ENCODE results near the gene MOB4. TPM values are rescaled to one million over a fixed set of nuclear protein-coding genes. Genes with fewer than 3 reads are reported as not detected.

Gene MOB4
- polyA plus RNA-seq, 3 donors, result 14.8 to 32.4 (median 30.4) TPM

GRCh38 chr2:197600306-197600705, 84.4 kb downstream of the MOB4 start:
- Histone ChIP-seq H3K27me3 (ENCODE audit: control insufficient read depth in 2 of 2, insufficient read depth in 2 of 2, low read length in 2 of 2) (no peaks in the 10 kb centered on the region), H3K36me3 (replicated peaks in 1 of 2; ENCODE audit: control insufficient read depth in 1 of 2, insufficient read depth in 2 of 2, low read length in 2 of 2) (no peaks in the 10 kb centered on the region), H3K4me1 (ENCODE audit: control insufficient read depth in 1 of 2, insufficient read depth in 2 of 2, low read length in 2 of 2) (peaks cover 0 to 5% of the 10 kb centered on the region in 2 donors), H3K27ac (ENCODE audit: low read depth in 1 of 2, low read length in 2 of 2) (no peak overlapping the region), H2AFZ (ENCODE audit: insufficient read depth, low read depth, low read length, poor library complexity, severe bottlenecking) (no peak overlapping the region), H3K79me2 (ENCODE audit: insufficient read depth, low read length) (no peaks in the 10 kb centered on the region), H3K4me2 (replicated peaks; ENCODE audit: extremely low read depth, low read length, poor library complexity, severe bottlenecking) (no peak overlapping the region), H3K9ac (ENCODE audit: insufficient read depth, low read length, poor library complexity, severe bottlenecking) (no peak overlapping the region), H3K9me3 (replicated peaks in 1 of 2; ENCODE audit: control insufficient read depth in 1 of 2, insufficient read depth in 1 of 2, low read length in 2 of 2) (no peaks in the 10 kb centered on the region), H3K4me3 (replicated peaks in 1 of 3; ENCODE audit: low read depth in 2 of 3, low read length in 3 of 3) (no peak overlapping the region), H4K20me1 (ENCODE audit: insufficient read depth, low read length) (no peaks in the 10 kb centered on the region)
- WGBS (ENCODE audit: insufficient coverage), result 100% methylated on average over 5 of the region's 5 CpGs
- Mint-ChIP-seq H3K4me3 (no peak overlapping the region), H3K4me1 (peaks cover 6% of the 10 kb centered on the region), H3K36me3 (no peaks in the 10 kb centered on the region), H3K27me3 (ENCODE audit: low read depth in 3 of 3) (peaks cover 0 to 10% (median 2%) of the 10 kb centered on the region in 3 donors), H3K27ac (no peak overlapping the region), H3K9me3 (peaks cover 0 to 2% (median 0%) of the 10 kb centered on the region in 7 donors)
- no peak for DNase-seq
- intact Hi-C loops (cut with micrococcal nuclease), result no loop called here
- no peak for TF ChIP-seq CTCF (IDR thresholded peaks at IDR 0.05)

- Histone ChIP-seq H2AFZ (ENCODE audit: insufficient read depth, low read depth, low read length, poor library complexity, severe bottlenecking) (no peak overlapping the region), H3K9me3 (replicated peaks in 1 of 2; ENCODE audit: control insufficient read depth in 1 of 2, insufficient read depth in 1 of 2, low read length in 2 of 2) (no peaks in the 10 kb centered on the region), H3K27me3 (ENCODE audit: control insufficient read depth in 2 of 2, insufficient read depth in 2 of 2, low read length in 2 of 2) (no peaks in the 10 kb centered on the region), H3K79me2 (ENCODE audit: insufficient read depth, low read length) (no peaks in the 10 kb centered on the region), H3K9ac (ENCODE audit: insufficient read depth, low read length, poor library complexity, severe bottlenecking) (no peak overlapping the region), H3K4me1 (ENCODE audit: control insufficient read depth in 1 of 2, insufficient read depth in 2 of 2, low read length in 2 of 2) (peaks cover 0 to 5% of the 10 kb centered on the region in 2 donors), H3K4me2 (replicated peaks; ENCODE audit: extremely low read depth, low read length, poor library complexity, severe bottlenecking) (no peak overlapping the region), H3K4me3 (replicated peaks in 1 of 3; ENCODE audit: low read depth in 2 of 3, low read length in 3 of 3) (no peak overlapping the region), H4K20me1 (ENCODE audit: insufficient read depth, low read length) (no peaks in the 10 kb centered on the region), H3K27ac (ENCODE audit: low read depth in 1 of 2, low read length in 2 of 2) (no peak overlapping the region), H3K36me3 (replicated peaks in 1 of 2; ENCODE audit: control insufficient read depth in 1 of 2, insufficient read depth in 2 of 2, low read length in 2 of 2) (no peaks in the 10 kb centered on the region)
- H3K27ac Mint-ChIP-seq, result no peak overlapping the region
- peaks cover 6% of the 10 kb centered on the region for H3K4me1 Mint-ChIP-seq
- no peaks in the 10 kb centered on the region for H3K36me3 Mint-ChIP-seq
- no peak overlapping the region for H3K4me3 Mint-ChIP-seq
- H3K27me3 Mint-ChIP-seq (ENCODE audit: low read depth in 3 of 3), result peaks cover 0 to 10% (median 2%) of the 10 kb centered on the region in 3 donors
- WGBS (ENCODE audit: insufficient coverage), result no CpG with 5 or more reads among the region's 2 CpGs
- no peak for TF ChIP-seq CTCF (IDR thresholded peaks at IDR 0.05)
- no peak for DNase-seq
- H3K9me3 Mint-ChIP-seq, result peaks cover 0 to 2% (median 0%) of the 10 kb centered on the region in 7 donors
- intact Hi-C loops (cut with micrococcal nuclease), result no loop called here
Measured at GRCh38 chr2:197601726-197602125, 85.9 kb downstream of the MOB4 start.

Small RNA genes lying within 50 kb of the gene (small RNA-seq; reads per million reads assigned to genes)
- not detected for gene AC020550.1 (ENCODE audit: insufficient read length, low read depth)

Other genes starting within 250 kb of the MOB4 start
- gene ANKRD44, start 205.3 kb upstream of the MOB4 start, polyA plus RNA-seq, result 10 to 100 TPM; 55.7 to 91.9 (median 64.9) TPM
- 100 to 1,000 TPM; 105 to 494 (median 152) TPM for gene SF3B1, start 81.0 kb upstream of the MOB4 start, polyA plus RNA-seq
- gene COQ10B, start 62.5 kb upstream of the MOB4 start, polyA plus RNA-seq, result 10 to 100 TPM in 2 of 3 donors, 1 to 10 TPM in 1; 6.7 to 46.6 (median 38.3) TPM
- gene HSPD1, start 16.2 kb upstream of the MOB4 start, polyA plus RNA-seq, result 10 to 100 TPM; 42.7 to 62.1 (median 44.5) TPM
- 10 to 100 TPM; 25.2 to 46.2 (median 44.9) TPM for gene HSPE1, start 15.7 kb upstream of the MOB4 start, polyA plus RNA-seq
- under 1 TPM in 1 of 3 donors, not detected in 2; 0.02 TPM for gene RFTN2, start 159.5 kb downstream of the MOB4 start, polyA plus RNA-seq
- 1 to 10 TPM in 1 of 3 donors, under 1 TPM in 2; 0.66 to 1.3 (median 0.93) TPM for gene MARS2, start 189.3 kb downstream of the MOB4 start, polyA plus RNA-seq